Immature natural killer cell (primary cell): ENCODE measurements around the gene ZNF180. TPM values are rescaled to one million over a fixed set of nuclear protein-coding genes. Genes with fewer than 3 reads are reported as not detected.
"Not testable (repeated sequence)": the region's sequence is repeated elsewhere in the genome, so short reads cannot be mapped to it uniquely, and the experiment has no call there.

Source experiments
- DNase-seq, 3 donors: peaks; one replicate each; pipeline ENCODE4 v3.0.0; 2022; ENCODE audit warnings: mixed read lengths in 1 of 3
- H3K27ac Mint-ChIP-seq, 6 donors: one replicate each; pipeline ENCODE4 v1.8.0; 2020; ENCODE audit warnings: mixed read lengths in 6 of 6, mild to moderate bottlenecking in 5 of 6, inconsistent platforms in 4 of 6, moderate library complexity in 3 of 6
- H3K27me3 Mint-ChIP-seq, 3 donors: one replicate each; pipeline ENCODE4 v1.8.0; 2020 to 2021; ENCODE audit warnings: low read depth in 3 of 3, mild to moderate bottlenecking in 3 of 3, mixed read lengths in 3 of 3, moderate library complexity in 3 of 3, inconsistent platforms in 1 of 3
- H3K36me3 Mint-ChIP-seq, 3 donors: one replicate each; pipeline ENCODE4 v1.8.0; 2020; ENCODE audit warnings: mixed read lengths in 3 of 3, inconsistent platforms in 2 of 3, mild to moderate bottlenecking in 2 of 3
- H3K4me1 Mint-ChIP-seq, 2 donors: one replicate each; pipeline ENCODE4 v1.8.0; 2020; ENCODE audit warnings: inconsistent platforms in 2 of 2, mild to moderate bottlenecking in 2 of 2, mixed read lengths in 2 of 2, moderate library complexity in 1 of 2
- H3K4me3 Mint-ChIP-seq, 5 donors: one replicate each; pipeline ENCODE4 v1.8.0; 2020; ENCODE audit warnings: mild to moderate bottlenecking in 5 of 5, mixed read lengths in 5 of 5, inconsistent platforms in 3 of 5, moderate library complexity in 3 of 5
- H3K9me3 Mint-ChIP-seq, 6 donors: one replicate each; pipeline ENCODE4 v1.8.0; 2020; ENCODE audit warnings: mild to moderate bottlenecking in 6 of 6, mixed read lengths in 6 of 6, inconsistent platforms in 4 of 6, moderate library complexity in 3 of 6
- polyA plus RNA-seq, 3 donors: library from polyadenylated mRNA; unstranded; fragments of 300-500 nt; fragmentation: Illumina TruSeq; gene quantifications; one replicate each; pipeline ENCODE4 v1.2.3, GENCODE V29; 2021

Gene ZNF180
- polyA plus RNA-seq, 3 donors from 2014 or later: 2.3 to 7.9 (median 3.8) TPM

DNA sequence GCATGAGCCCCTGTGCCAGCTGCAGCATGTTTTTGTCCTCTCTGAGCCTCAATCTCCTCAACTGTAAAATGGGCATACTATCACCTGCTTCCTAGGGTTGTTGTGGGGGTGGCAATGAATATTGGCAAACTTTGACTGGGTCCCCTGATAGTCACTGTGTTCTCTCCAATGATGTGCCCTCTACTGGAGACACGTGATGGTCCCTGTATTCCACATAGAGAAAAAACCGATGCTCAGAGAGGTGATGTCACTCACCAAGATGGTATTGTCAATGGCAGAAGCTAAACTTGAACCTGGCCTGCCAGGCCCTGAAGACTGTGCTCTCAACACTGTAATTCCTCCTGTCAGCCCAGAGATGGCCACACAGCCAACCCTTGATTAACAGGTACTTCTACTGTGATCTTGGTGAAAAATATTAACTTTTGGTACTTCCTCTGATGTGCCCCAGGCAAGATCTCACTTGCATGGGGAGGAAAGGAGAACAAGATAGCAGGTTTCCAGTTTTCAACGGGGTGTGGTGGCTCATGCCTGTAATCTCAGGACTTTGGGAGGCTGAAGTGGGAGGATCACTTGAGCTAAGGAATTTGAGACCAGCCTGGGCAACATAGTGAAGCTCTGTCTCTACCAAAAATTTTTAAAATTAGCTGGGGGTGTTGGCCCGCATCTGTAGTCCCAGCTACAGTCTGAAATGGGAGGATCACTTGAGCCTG lies 25.6 kb upstream of the ZNF180 start:
- peaks cover 0 to 4% (median 0%) of the 10 kb centered on the region in 3 donors for H3K36me3 Mint-ChIP-seq
- H3K4me3 Mint-ChIP-seq: no peak overlapping the region
- H3K27me3 Mint-ChIP-seq: peaks cover 0 to 5% (median 0%) of the 10 kb centered on the region in 3 donors
- no peak overlapping the region for H3K27ac Mint-ChIP-seq
- no peaks in the 10 kb centered on the region for H3K4me1 Mint-ChIP-seq
- peaks cover 0 to 2% (median 0%) of the 10 kb centered on the region in 6 donors for H3K9me3 Mint-ChIP-seq
- DNase-seq: no peak

DNA sequence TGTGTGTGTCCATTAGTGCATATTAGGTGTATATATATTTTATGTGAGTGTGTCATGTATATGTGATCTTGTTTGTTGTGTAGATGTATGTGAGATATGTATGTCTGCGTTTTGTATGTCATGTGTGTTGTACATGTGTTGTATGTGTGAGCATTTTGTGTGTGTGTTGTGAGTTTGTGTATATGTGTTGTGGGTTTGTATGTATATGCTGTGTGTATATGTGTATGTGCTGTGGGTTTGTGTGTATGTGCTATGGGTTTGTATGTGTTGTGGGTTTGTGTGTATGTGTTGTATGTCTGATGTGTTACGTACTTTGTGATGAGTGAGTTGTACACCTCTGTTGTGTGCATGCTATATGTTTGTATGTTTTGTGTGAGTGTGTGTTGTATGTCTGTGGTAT lies 21.0 kb upstream of the ZNF180 start:
- Mint-ChIP-seq H3K4me1 (no peaks in the 10 kb centered on the region), H3K4me3 (no peak overlapping the region), H3K27me3 (peaks cover 0 to 2% (median 0%) of the 10 kb centered on the region in 3 donors), H3K36me3 (no peaks in the 10 kb centered on the region), H3K27ac (no peak overlapping the region), H3K9me3 (peaks cover 0 to 1% (median 0%) of the 10 kb centered on the region in 6 donors)
- no peak for DNase-seq

DNA sequence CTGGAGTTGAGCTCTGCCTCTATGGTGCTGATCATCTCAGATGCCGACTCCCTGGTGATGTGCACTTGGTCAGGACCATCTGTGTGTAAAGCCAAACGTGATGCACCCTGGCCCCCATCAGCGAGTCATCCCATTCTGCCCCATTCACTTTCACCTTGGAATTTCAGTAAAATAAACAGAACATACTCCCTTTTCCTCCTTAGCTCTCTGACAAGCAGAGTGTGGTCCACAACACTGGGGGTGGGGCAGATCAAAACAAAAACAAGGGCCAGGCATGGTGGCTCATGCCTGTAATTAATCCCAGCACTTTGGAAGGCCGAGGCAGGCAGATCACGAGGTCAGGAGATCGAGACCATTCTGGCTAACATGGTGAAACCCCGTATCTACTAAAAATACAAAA lies 16.8 kb upstream of the ZNF180 start:
- Mint-ChIP-seq H3K9me3 (peaks cover 0 to 12% (median under 1%) of the 10 kb centered on the region in 6 donors), H3K27ac (no peak overlapping the region), H3K27me3 (no peaks in the 10 kb centered on the region), H3K36me3 (no peaks in the 10 kb centered on the region), H3K4me1 (no peaks in the 10 kb centered on the region), H3K4me3 (no peak overlapping the region)
- no peak for DNase-seq

DNA sequence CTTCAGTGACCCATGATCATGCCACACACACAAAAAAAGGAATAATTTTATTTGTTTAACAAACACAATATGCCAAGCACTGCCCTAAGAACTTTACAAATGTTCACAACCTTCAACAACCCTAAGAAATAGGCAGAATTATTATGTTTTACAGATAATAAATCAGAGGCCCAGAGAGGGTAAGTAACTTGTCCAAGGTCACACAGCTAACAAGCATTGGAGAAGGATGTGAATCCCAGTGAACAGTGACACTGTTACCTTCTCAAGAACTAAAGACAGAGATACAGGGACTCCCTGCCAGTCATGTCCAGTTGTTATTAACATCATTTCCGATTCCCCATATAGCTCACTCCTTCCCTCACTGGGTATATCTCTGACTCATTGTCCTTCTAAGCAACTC lies 15.6 kb upstream of the ZNF180 start:
- no peaks in the 10 kb centered on the region for H3K4me1 Mint-ChIP-seq
- no peak overlapping the region for H3K27ac Mint-ChIP-seq
- no peaks in the 10 kb centered on the region for H3K36me3 Mint-ChIP-seq
- H3K9me3 Mint-ChIP-seq: peaks cover 0 to 12% (median under 1%) of the 10 kb centered on the region in 6 donors
- no peak overlapping the region for H3K4me3 Mint-ChIP-seq
- DNase-seq: no peak
- peaks cover 0 to 6% (median 2%) of the 10 kb centered on the region in 3 donors for H3K27me3 Mint-ChIP-seq

DNA sequence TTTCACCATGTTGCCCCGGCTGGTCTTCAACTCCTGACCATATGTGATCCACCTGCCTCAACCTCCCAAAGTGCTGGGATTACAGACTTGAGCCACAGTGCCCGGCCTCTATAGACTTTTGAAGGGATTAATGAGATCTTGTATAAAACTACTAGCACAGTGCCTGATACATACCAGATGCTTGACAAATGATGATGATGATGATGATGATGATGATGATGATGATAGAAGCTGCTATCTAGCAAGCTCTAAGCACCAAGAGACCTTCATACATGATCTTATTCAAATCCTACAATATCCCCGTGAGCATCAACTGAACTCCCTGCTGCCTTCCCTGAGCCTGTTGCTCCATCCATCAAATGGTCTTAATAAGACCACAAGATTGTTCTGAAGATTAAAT lies 14.7 kb upstream of the ZNF180 start:
- peaks cover 0 to 12% (median 3%) of the 10 kb centered on the region in 6 donors for H3K9me3 Mint-ChIP-seq

DNA sequence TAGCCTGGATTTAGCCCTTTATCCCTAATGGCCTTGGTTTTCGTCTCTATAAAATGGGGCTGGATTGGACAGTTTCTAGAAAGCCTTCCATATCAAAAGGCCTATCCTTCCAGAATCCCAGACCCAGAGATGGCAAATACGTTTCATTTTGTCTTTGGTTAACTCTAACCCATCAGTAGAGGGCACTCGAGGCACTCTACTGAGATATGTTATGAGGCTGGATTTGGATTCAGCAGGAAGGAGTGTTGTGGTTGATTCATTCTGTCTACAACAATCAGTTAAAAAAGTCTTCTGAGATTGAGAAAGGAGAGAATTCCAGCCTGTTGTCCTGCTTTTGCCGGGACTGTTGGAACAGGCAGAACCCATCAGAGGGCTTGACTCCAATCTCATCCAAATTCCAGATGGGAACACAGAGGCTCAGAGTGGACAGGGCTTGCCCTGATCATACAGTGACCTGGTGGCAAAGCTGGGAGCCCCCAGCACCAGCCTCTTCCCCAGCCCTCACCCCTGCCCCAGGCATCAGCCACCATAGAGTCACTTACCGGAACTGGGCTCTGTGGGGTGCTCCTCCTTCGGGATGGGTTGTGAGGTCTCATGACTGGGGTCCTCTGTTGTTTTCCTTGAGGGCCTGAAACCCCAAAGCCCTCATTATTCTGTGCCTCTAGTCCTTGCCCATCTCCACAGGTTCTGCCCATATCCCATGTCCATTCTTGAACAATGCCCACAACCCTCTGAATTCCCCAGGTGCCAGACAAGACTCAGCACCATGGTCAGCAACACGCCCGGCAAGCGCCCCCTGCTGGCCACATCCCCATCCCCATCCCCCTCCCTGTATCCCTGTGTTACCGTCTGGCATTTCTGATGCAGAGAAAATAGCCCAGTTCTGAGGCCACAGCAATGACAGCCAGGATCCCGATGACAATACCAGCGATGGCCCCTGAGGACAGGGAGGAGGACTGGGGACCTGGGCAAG lies 12.3 kb upstream of the ZNF180 start:
- Mint-ChIP-seq H3K4me3 (no peak overlapping the region), H3K9me3 (peaks cover 2 to 27% (median 8%) of the 10 kb centered on the region in 6 donors), H3K27ac (no peak overlapping the region), H3K27me3 (peaks cover 10 to 20% (median 14%) of the 10 kb centered on the region in 3 donors), H3K4me1 (no peaks in the 10 kb centered on the region), H3K36me3 (peaks cover 0 to 12% (median 0%) of the 10 kb centered on the region in 3 donors)
- peak in 1 of 3 donors; percentile 12 for DNase-seq

More for the DNA sequence above, 14.7 kb upstream of the ZNF180 start:
- Mint-ChIP-seq H3K27me3 (peaks cover 4 to 11% (median 6%) of the 10 kb centered on the region in 3 donors), H3K4me1 (no peaks in the 10 kb centered on the region), H3K36me3 (no peaks in the 10 kb centered on the region), H3K4me3 (no peak overlapping the region), H3K27ac (no peak overlapping the region)
- DNase-seq: no peak

DNA sequence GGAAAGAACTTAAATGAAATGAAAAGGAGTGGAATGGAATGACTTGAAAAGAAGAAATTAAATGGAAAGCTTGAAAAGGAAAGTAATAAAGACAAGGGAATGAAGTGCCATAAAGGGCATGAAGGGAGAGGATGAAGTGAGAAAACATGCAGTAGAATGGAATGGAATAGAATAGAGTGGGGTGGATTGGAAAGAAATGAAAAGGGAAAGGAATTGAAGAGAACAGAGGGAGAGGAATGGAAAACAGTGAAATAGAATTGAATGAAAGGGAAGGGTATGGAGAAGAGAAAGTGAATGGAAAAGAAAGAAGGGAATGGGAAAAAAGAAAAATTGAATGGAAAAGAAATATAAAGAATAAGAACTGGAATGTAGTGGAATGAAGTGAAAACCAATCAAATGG lies 9.2 kb upstream of the ZNF180 start:
- H3K9me3 Mint-ChIP-seq: peaks cover 0 to 21% (median 8%) of the 10 kb centered on the region in 6 donors
- H3K27me3 Mint-ChIP-seq: peaks cover 11 to 30% (median 19%) of the 10 kb centered on the region in 3 donors

DNA sequence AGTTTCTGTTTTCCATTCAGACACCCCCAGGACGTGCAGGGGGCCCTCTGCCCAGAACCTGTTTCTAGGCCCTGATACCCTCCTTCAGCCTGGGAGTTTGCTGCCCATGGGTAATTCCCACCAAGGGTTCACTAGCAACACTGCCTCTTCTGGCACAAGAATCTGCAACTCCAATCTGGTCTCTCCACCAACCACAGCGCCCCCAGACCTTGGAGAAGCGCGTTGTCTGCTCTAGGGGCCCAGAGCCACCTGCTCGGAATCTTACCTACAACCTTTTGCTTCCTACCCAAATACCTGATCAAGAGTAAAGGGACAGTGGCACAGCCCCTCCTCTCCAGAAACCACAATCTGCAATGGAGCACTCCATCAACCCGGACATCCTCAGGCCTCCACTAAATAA lies 763 bp downstream of the ZNF180 start:
- Mint-ChIP-seq H3K4me1 (peaks cover 44 to 59% of the 10 kb centered on the region in 2 donors), H3K27me3 (peaks cover 5 to 17% (median 12%) of the 10 kb centered on the region in 3 donors), H3K27ac (peak overlapping the region; percentile 84 to 95 (median 90)), H3K9me3 (peaks cover 13 to 19% (median 14%) of the 10 kb centered on the region in 6 donors), H3K4me3 (peak overlapping the region; percentile 84 to 96 (median 94)), H3K36me3 (peaks cover 26 to 37% (median 32%) of the 10 kb centered on the region in 3 donors)
- no peak for DNase-seq

More for the DNA sequence above, 9.2 kb upstream of the ZNF180 start:
- H3K4me1 Mint-ChIP-seq: no peaks in the 10 kb centered on the region
- no peak for DNase-seq
- no peak overlapping the region for H3K4me3 Mint-ChIP-seq
- peaks cover 0 to 12% (median 0%) of the 10 kb centered on the region in 3 donors for H3K36me3 Mint-ChIP-seq
- H3K27ac Mint-ChIP-seq: no peak overlapping the region

DNA sequence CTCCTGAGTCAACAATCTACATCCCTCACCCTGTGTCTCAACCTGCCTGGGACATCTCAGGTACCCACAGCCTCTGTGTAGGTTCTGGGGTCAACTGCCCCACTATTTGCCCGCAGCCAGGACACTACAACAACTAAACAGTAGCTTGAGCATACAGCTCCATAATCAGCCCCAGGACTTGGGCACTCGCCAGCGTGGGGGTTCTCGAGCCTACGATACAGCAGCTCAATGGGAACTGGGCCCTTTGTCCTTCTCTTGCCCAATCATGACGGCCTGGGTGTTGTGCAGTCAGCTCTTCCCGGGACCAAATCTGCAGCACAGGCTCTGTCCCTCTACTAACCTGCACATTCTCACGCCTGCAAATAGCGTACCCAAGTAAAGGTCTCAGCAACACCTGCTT lies 1.3 kb downstream of the ZNF180 start:
- Mint-ChIP-seq H3K4me1 (peaks cover 44 to 59% of the 10 kb centered on the region in 2 donors), H3K9me3 (peaks cover 15 to 25% (median 19%) of the 10 kb centered on the region in 6 donors), H3K4me3 (peak overlapping the region; percentile 84 to 96 (median 94)), H3K27me3 (peaks cover 5 to 17% (median 12%) of the 10 kb centered on the region in 3 donors), H3K27ac (peak overlapping the region in 2 of 6 donors; percentile 19 to 92), H3K36me3 (peaks cover 30 to 42% (median 38%) of the 10 kb centered on the region in 3 donors)
- no peak for DNase-seq

DNA sequence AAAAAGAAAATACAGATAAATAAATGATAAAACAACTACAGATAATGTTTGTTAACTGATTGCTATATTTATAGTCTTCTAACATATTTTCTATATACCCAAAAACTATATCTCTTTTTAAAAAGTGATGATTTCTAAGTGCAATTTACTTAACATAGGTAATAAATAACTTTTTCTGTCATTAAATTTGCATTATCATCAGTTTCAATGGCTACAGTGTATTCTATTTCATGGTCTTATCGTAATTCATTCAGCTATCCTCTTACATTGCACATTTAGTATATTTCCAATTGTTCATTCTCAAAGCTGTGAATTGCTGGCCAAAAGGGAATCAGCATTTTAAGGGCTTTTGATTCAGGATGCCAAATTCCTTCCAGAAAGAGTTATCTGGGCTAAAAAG lies 3.6 kb downstream of the ZNF180 start:
- Mint-ChIP-seq H3K4me3 (no peak overlapping the region), H3K36me3 (peaks cover 52 to 65% (median 61%) of the 10 kb centered on the region in 3 donors), H3K4me1 (peaks cover 47 to 65% of the 10 kb centered on the region in 2 donors), H3K27me3 (peaks cover 7 to 13% (median 8%) of the 10 kb centered on the region in 3 donors), H3K27ac (no peak overlapping the region), H3K9me3 (peaks cover 28 to 45% (median 40%) of the 10 kb centered on the region in 6 donors)
- no peak for DNase-seq

DNA sequence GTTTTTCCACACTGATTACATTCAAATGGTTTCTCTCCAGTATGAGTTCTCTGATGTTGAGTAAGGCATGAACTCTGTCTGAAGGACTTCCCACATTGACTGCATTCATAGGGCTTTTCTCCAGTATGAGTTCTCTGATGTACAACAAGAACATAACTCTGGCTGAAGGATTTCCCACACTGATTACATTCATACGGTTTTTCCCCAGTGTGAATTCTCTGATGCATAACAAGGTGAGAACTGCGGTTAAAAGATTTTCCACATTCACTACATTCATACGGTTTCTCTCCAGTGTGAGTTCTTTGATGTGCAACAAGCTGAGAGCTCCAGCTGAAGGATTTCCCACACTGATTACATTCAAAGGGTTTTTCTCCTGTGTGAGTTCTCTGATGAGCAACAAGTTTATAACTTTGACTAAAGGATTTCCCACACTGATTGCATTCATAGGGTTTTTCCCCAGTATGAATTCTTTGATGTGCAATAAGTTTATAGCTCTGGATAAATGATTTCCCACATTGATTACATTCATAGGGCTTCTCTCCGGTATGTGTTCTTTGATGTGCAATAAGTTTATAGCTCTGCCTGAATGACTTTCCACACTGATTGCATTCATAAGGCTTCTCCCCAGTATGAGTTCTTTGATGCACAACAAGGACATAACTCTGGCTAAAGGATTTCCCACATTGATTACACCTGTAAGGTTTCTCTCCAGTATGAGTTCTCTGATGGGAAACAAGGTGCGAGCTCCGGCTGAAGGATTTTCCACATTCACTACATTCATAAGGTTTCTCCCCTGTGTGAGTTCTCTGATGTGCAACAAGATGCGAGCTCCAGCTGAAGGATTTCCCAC lies 23.5 kb downstream of the ZNF180 start:
- Mint-ChIP-seq H3K36me3 (peaks cover 74 to 83% (median 75%) of the 10 kb centered on the region in 3 donors), H3K4me3 (no peak overlapping the region), H3K27ac (peak overlapping the region in 3 of 6 donors; percentile 37 to 59 (median 41)), H3K4me1 (no peaks in the 10 kb centered on the region), H3K27me3 (peaks cover 14 to 25% (median 22%) of the 10 kb centered on the region in 3 donors), H3K9me3 (peaks cover 70 to 100% (median 100%) of the 10 kb centered on the region in 6 donors)
- DNase-seq: peak in 2 of 3 donors; percentile 18 to 20

DNA sequence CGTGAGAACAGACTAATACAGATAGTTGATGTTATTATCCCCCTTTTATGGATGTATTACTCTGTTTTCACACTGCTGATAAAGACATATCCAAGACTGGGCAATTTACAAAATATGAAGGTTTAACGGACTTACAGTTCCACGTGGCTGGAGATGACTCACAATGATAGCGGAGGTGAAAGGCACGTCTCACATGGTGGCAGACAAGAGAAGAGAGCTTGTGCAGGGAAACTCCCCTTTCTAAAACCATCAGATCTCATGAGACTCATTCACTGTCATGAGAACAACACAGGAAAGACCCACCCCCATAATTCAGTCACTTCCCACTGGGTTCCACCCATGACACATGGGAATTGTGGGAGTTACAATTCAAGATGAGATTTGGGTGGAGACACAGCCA lies 31.6 kb downstream of the ZNF180 start:
- H3K27me3 Mint-ChIP-seq, H3K4me1 Mint-ChIP-seq, H3K27ac Mint-ChIP-seq, DNase-seq: not testable (repeated sequence)
- Mint-ChIP-seq H3K4me3 (peak overlapping the region in 1 of 5 donors; percentile 15), H3K9me3 (peaks cover 56 to 99% (median 95%) of the 10 kb centered on the region in 6 donors), H3K36me3 (peaks cover 23 to 51% (median 43%) of the 10 kb centered on the region in 3 donors)
